Measurements from ENCODE around the gene ULK3. TPM values are rescaled to one million over a fixed set of nuclear protein-coding genes. Genes with fewer than 3 reads are reported as not detected.

Gene ULK3
- total RNA-seq, 1 experiment from 2014 or later: 38.9 TPM

DNA sequence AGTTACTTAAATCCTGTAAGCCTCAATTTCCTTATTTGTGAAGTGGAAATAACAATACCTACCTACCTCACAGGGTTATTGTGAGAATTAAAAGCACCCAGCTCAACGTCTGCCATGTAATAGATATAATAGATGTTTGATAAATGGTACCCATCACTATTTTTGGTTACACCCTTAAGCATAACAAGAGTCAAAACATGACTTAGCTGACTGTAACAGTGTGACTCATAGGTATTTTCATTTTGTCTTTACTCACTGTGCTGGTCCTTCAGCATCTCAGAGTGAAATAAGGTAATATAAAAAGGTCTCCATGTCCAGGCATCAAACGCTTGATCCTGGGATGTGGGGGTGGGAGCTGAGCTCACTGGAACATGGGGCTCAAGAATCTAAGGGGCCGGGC is 13.5 kb downstream of the ULK3 start:
- Mint-ChIP-seq H3K27me3 (ENCODE audit: low read depth) (peaks cover 44% of the 10 kb centered on the region), H3K4me1 (peaks cover 7% of the 10 kb centered on the region), H3K4me3 (no peak overlapping the region), H3K9me3 (no peaks in the 10 kb centered on the region), H3K27ac (no peak overlapping the region), H3K36me3 (no peaks in the 10 kb centered on the region)
- CTCF ChIA-PET: interaction anchor here (1.4 to 5.2 kb wide), 2 partner anchors 42 to 121 kb away, joined by 4 to 26 read pairs; no protein-coding TSS in a partner anchor
- ATAC-seq: no peak
- POLR2A ChIA-PET: no interaction called here
- TF ChIP-seq NR2C2 (CRISPR knock-in tag; IDR thresholded peaks at IDR 0.05) (no peak), ZNF232 (CRISPR knock-in tag; IDR thresholded peaks at IDR 0.05) (no peak), SMAD4 (CRISPR knock-in tag; IDR thresholded peaks at IDR 0.05) (no peak)
- TF ChIP-seq, protein P1, sequence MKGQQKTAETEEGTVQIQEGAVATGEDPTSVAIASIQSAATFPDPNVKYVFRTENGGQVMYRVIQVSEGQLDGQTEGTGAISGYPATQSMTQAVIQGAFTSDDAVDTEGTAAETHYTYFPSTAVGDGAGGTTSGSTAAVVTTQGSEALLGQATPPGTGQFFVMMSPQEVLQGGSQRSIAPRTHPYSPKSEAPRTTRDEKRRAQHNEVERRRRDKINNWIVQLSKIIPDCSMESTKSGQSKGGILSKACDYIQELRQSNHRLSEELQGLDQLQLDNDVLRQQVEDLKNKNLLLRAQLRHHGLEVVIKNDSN (CRISPR knock-in tag; IDR thresholded peaks at IDR 0.05): no peak
- DNase-seq (ENCODE audit: low spot score): no peak

- DNase-seq (ENCODE audit: low spot score) (no peak), ATAC-seq (no peak)
- CTCF ChIA-PET: interaction anchor here (1.4 to 5.2 kb wide), 2 partner anchors 41 to 122 kb away, joined by 4 to 26 read pairs; no protein-coding TSS in a partner anchor
- Mint-ChIP-seq H3K4me1 (peaks cover 7% of the 10 kb centered on the region), H3K27ac (no peak overlapping the region), H3K36me3 (no peaks in the 10 kb centered on the region), H3K4me3 (no peak overlapping the region), H3K27me3 (ENCODE audit: low read depth) (peaks cover 51% of the 10 kb centered on the region), H3K9me3 (no peaks in the 10 kb centered on the region)
- POLR2A ChIA-PET: no interaction called here
- TF ChIP-seq, protein P2, sequence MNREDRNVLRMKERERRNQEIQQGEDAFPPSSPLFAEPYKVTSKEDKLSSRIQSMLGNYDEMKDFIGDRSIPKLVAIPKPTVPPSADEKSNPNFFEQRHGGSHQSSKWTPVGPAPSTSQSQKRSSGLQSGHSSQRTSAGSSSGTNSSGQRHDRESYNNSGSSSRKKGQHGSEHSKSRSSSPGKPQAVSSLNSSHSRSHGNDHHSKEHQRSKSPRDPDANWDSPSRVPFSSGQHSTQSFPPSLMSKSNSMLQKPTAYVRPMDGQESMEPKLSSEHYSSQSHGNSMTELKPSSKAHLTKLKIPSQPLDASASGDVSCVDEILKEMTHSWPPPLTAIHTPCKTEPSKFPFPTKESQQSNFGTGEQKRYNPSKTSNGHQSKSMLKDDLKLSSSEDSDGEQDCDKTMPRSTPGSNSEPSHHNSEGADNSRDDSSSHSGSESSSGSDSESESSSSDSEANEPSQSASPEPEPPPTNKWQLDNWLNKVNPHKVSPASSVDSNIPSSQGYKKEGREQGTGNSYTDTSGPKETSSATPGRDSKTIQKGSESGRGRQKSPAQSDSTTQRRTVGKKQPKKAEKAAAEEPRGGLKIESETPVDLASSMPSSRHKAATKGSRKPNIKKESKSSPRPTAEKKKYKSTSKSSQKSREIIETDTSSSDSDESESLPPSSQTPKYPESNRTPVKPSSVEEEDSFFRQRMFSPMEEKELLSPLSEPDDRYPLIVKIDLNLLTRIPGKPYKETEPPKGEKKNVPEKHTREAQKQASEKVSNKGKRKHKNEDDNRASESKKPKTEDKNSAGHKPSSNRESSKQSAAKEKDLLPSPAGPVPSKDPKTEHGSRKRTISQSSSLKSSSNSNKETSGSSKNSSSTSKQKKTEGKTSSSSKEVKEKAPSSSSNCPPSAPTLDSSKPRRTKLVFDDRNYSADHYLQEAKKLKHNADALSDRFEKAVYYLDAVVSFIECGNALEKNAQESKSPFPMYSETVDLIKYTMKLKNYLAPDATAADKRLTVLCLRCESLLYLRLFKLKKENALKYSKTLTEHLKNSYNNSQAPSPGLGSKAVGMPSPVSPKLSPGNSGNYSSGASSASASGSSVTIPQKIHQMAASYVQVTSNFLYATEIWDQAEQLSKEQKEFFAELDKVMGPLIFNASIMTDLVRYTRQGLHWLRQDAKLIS (CRISPR knock-in tag; IDR thresholded peaks at IDR 0.05; ENCODE audit: borderline replicate concordance): no peak
- no peak for TF ChIP-seq ATF2 (CRISPR knock-in tag; IDR thresholded peaks at IDR 0.05; ENCODE audit: borderline replicate concordance, low read depth)
- no peak for TF ChIP-seq EMX1 (CRISPR knock-in tag; IDR thresholded peaks at IDR 0.05)
- no peak for TF ChIP-seq ATF1 (CRISPR knock-in tag; IDR thresholded peaks at IDR 0.05)
- no peak for TF ChIP-seq RORB (CRISPR knock-in tag; IDR thresholded peaks at IDR 0.05)
- TF ChIP-seq, protein P3, sequence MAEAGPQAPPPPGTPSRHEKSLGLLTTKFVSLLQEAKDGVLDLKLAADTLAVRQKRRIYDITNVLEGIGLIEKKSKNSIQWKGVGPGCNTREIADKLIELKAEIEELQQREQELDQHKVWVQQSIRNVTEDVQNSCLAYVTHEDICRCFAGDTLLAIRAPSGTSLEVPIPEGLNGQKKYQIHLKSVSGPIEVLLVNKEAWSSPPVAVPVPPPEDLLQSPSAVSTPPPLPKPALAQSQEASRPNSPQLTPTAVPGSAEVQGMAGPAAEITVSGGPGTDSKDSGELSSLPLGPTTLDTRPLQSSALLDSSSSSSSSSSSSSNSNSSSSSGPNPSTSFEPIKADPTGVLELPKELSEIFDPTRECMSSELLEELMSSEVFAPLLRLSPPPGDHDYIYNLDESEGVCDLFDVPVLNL (CRISPR knock-in tag; IDR thresholded peaks at IDR 0.05; ENCODE audit: borderline replicate concordance, low read depth): no peak
- TF ChIP-seq, protein P4, sequence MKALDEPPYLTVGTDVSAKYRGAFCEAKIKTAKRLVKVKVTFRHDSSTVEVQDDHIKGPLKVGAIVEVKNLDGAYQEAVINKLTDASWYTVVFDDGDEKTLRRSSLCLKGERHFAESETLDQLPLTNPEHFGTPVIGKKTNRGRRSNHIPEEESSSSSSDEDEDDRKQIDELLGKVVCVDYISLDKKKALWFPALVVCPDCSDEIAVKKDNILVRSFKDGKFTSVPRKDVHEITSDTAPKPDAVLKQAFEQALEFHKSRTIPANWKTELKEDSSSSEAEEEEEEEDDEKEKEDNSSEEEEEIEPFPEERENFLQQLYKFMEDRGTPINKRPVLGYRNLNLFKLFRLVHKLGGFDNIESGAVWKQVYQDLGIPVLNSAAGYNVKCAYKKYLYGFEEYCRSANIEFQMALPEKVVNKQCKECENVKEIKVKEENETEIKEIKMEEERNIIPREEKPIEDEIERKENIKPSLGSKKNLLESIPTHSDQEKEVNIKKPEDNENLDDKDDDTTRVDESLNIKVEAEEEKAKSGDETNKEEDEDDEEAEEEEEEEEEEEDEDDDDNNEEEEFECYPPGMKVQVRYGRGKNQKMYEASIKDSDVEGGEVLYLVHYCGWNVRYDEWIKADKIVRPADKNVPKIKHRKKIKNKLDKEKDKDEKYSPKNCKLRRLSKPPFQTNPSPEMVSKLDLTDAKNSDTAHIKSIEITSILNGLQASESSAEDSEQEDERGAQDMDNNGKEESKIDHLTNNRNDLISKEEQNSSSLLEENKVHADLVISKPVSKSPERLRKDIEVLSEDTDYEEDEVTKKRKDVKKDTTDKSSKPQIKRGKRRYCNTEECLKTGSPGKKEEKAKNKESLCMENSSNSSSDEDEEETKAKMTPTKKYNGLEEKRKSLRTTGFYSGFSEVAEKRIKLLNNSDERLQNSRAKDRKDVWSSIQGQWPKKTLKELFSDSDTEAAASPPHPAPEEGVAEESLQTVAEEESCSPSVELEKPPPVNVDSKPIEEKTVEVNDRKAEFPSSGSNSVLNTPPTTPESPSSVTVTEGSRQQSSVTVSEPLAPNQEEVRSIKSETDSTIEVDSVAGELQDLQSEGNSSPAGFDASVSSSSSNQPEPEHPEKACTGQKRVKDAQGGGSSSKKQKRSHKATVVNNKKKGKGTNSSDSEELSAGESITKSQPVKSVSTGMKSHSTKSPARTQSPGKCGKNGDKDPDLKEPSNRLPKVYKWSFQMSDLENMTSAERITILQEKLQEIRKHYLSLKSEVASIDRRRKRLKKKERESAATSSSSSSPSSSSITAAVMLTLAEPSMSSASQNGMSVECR (CRISPR knock-in tag; IDR thresholded peaks at IDR 0.05; ENCODE audit: borderline replicate concordance): no peak
- TF ChIP-seq ZNF317 (CRISPR knock-in tag; IDR thresholded peaks at IDR 0.05; ENCODE audit: borderline replicate concordance, low read depth): no peak
- TF ChIP-seq SMAD4 (CRISPR knock-in tag; IDR thresholded peaks at IDR 0.05): no peak
- TF ChIP-seq TCF7 (CRISPR knock-in tag; IDR thresholded peaks at IDR 0.05; ENCODE audit: low read depth): no peak
- TF ChIP-seq, protein P5, sequence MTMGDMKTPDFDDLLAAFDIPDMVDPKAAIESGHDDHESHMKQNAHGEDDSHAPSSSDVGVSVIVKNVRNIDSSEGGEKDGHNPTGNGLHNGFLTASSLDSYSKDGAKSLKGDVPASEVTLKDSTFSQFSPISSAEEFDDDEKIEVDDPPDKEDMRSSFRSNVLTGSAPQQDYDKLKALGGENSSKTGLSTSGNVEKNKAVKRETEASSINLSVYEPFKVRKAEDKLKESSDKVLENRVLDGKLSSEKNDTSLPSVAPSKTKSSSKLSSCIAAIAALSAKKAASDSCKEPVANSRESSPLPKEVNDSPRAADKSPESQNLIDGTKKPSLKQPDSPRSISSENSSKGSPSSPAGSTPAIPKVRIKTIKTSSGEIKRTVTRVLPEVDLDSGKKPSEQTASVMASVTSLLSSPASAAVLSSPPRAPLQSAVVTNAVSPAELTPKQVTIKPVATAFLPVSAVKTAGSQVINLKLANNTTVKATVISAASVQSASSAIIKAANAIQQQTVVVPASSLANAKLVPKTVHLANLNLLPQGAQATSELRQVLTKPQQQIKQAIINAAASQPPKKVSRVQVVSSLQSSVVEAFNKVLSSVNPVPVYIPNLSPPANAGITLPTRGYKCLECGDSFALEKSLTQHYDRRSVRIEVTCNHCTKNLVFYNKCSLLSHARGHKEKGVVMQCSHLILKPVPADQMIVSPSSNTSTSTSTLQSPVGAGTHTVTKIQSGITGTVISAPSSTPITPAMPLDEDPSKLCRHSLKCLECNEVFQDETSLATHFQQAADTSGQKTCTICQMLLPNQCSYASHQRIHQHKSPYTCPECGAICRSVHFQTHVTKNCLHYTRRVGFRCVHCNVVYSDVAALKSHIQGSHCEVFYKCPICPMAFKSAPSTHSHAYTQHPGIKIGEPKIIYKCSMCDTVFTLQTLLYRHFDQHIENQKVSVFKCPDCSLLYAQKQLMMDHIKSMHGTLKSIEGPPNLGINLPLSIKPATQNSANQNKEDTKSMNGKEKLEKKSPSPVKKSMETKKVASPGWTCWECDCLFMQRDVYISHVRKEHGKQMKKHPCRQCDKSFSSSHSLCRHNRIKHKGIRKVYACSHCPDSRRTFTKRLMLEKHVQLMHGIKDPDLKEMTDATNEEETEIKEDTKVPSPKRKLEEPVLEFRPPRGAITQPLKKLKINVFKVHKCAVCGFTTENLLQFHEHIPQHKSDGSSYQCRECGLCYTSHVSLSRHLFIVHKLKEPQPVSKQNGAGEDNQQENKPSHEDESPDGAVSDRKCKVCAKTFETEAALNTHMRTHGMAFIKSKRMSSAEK (CRISPR knock-in tag; IDR thresholded peaks at IDR 0.05; ENCODE audit: borderline replicate concordance): no peak
- TF ChIP-seq ZNF138 (CRISPR knock-in tag; conservative IDR thresholded peaks at IDR 0.05): no peak
- no peak for TF ChIP-seq NR1H2 (CRISPR knock-in tag; IDR thresholded peaks at IDR 0.05)
- no peak for TF ChIP-seq NFATC4 (CRISPR knock-in tag; IDR thresholded peaks at IDR 0.05)
These were observed 14.1 kb downstream of the ULK3 start for GRCh38 chr15:74828835-74829234.

Measured in WTC11 (cell line).